ENCODE data around the gene C17orf50.

DNA sequence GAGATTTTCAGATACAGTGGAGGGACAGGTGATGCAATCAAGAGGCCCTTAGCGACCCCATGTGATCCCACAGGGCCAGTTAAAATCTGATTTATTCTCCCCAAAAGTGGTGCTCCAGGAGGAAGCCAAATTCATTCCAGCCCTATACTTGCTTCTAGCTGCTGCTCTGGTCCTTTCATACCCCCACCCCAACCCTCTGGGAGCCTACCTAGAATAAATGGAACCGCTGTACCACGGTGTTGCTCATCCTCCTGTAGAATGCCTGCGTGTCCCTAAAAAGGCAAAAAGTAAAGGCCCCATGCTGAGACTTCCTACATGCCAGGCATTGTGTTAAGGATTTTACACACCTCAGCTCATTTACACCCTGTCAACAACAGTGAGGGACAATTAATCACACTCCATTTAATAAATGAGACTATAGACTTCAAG, 31.3 kb upstream of the C17orf50 start:
- TF ChIP-seq POLR2AphosphoS5 (IDR thresholded peaks at IDR 0.05) = no peak
- TF ChIP-seq, protein P1, sequence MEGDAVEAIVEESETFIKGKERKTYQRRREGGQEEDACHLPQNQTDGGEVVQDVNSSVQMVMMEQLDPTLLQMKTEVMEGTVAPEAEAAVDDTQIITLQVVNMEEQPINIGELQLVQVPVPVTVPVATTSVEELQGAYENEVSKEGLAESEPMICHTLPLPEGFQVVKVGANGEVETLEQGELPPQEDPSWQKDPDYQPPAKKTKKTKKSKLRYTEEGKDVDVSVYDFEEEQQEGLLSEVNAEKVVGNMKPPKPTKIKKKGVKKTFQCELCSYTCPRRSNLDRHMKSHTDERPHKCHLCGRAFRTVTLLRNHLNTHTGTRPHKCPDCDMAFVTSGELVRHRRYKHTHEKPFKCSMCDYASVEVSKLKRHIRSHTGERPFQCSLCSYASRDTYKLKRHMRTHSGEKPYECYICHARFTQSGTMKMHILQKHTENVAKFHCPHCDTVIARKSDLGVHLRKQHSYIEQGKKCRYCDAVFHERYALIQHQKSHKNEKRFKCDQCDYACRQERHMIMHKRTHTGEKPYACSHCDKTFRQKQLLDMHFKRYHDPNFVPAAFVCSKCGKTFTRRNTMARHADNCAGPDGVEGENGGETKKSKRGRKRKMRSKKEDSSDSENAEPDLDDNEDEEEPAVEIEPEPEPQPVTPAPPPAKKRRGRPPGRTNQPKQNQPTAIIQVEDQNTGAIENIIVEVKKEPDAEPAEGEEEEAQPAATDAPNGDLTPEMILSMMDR (IDR thresholded peaks at IDR 0.05) = no peak

Measured in breast epithelium (tissue), 3 donors.